GM12878 (cell line): ENCODE measurements around the gene SIN3B. TPM values are rescaled to one million over a fixed set of nuclear protein-coding genes. Genes with fewer than 3 reads are reported as not detected.
A peak's percentile ranks its signal among the peaks of the same experiment; 100 is the strongest.

ENCODE experiments used
- ATAC-seq: fragments of 200-7000 bp; cut with Tn5 transposase; 3 replicates; pipeline ENCODE4 v1.9.1; 2020; ENCODE audit warnings: mild to moderate bottlenecking, moderate library complexity
- BruUV-seq: library from RNA; stranded (reverse); fragments of 400-500 nt; replicated peaks from 2 replicates; lab custom pipeline; 2021; lab: Mats Ljungman, UMichigan
- CTCF ChIA-PET: fragments of 300-600 bp; sonication (Branson Sonifier 250); formaldehyde crosslinking; extraction: SDS; loops from one replicate; lab custom pipeline; 2021; ENCODE audit warnings: inconsistent platforms; lab: Yijun Ruan, JAX
- POLR2A ChIA-PET: fragments of 350-600 bp; formaldehyde crosslinking; extraction: SDS; loops from one replicate; lab custom pipeline; 2021; ENCODE audit warnings: inconsistent platforms; lab: Charles Lee
- RAD21 ChIA-PET: fragments of 300-600 bp; sonication (Branson Sonifier 250); formaldehyde crosslinking; loops from one replicate; lab custom pipeline; 2023; ENCODE audit warnings: antibody characterized with exemption; ENCODE audit not compliant: unreplicated experiment; lab: Charles Lee
- SMC1A ChIA-PET: fragments of 300-600 bp; sonication (Branson Sonifier 250); formaldehyde crosslinking; loops from one replicate; lab custom pipeline; 2023; ENCODE audit not compliant: unreplicated experiment, uncharacterized antibody; lab: Charles Lee
- DNase-seq: peaks from one replicate; pipeline ENCODE4 v3.0.0-alpha.2; 2011; ENCODE audit warnings: low read depth, low spot score
- FAIRE-seq: peaks from 3 replicates; lab custom pipeline; 2011; peaks lifted over from hg19 to GRCh38; lab: Jason Lieb, UNC
- H2AFZ ChIP-seq: 2 replicates; pipeline ENCODE4 v1.6.0; 2011; ENCODE audit warnings: low read depth, low read length, control low read depth; ENCODE audit not compliant: control insufficient read depth
- H3K27ac ChIP-seq: 2 replicates; pipeline ENCODE4 v1.5.1; 2011; ENCODE audit warnings: control low read depth; ENCODE audit not compliant: control insufficient read depth, insufficient read depth
- H3K27me3 ChIP-seq, 2 experiments: replicated peaks in 1 of 2; 2 replicates each; pipeline versions ENCODE4 v1.6.0 to v1.6.1; 2011; ENCODE audit warnings: low read length in 1 of 2; ENCODE audit not compliant: control insufficient read depth in 2 of 2, insufficient read depth in 2 of 2
- H3K36me3 ChIP-seq, 2 experiments: 2 replicates each; pipeline ENCODE4 v1.5.1; 2011; ENCODE audit warnings: low read length in 1 of 2; ENCODE audit not compliant: control insufficient read depth in 2 of 2, insufficient read depth in 2 of 2
- H3K4me1 ChIP-seq: 2 replicates; pipeline ENCODE4 v1.6.1; 2011; ENCODE audit warnings: mild to moderate bottlenecking, low read length, moderate library complexity, mixed read lengths; ENCODE audit not compliant: control insufficient read depth, insufficient read depth
- H3K4me2 ChIP-seq: 2 replicates; pipeline ENCODE4 v1.6.0; 2011; ENCODE audit warnings: control low read depth; ENCODE audit not compliant: control insufficient read depth, insufficient read depth
- H3K4me3 ChIP-seq: fragments of 200-600 bp; sonication (generic); 2 replicates; pipeline ENCODE4 v1.5.1; 2016
- H3K79me2 ChIP-seq: 2 replicates; pipeline ENCODE4 v1.6.0; 2011; ENCODE audit warnings: low read length; ENCODE audit not compliant: control insufficient read depth, insufficient read depth
- H3K9ac ChIP-seq: 2 replicates; pipeline ENCODE4 v1.8.0; 2011; ENCODE audit warnings: low read length, control low read depth, mixed read lengths; ENCODE audit not compliant: control insufficient read depth, insufficient read depth
- H3K9me3 ChIP-seq: replicated peaks from 3 replicates; pipeline ENCODE4 v1.5.1; 2011; ENCODE audit warnings: mild to moderate bottlenecking, low read length; ENCODE audit not compliant: control insufficient read depth, insufficient read depth
- H4K20me1 ChIP-seq: 2 replicates; pipeline ENCODE4 v1.6.0; 2011; ENCODE audit not compliant: control insufficient read depth, insufficient read depth
- CBFB ChIP-seq: IDR thresholded peaks from 2 replicates; pipeline ENCODE4 v1.6.1; 2016; ENCODE audit warnings: antibody characterized with exemption, low read depth
- CTCF ChIP-seq, 3 experiments: IDR thresholded peaks in 2 of 3; conservative IDR thresholded peaks in 1 of 3; 2 replicates each; pipeline ENCODE4 v1.5.1; 2011; ENCODE audit warnings: low read depth in 3 of 3, low read length in 3 of 3, mild to moderate bottlenecking in 3 of 3, control low read depth in 2 of 3, moderate library complexity in 2 of 3, inconsistent platforms in 1 of 3, mixed read lengths in 1 of 3; ENCODE audit not compliant: control insufficient read depth in 2 of 3, insufficient read depth in 1 of 3; ENCODE audit errors: extremely low read depth in 1 of 3
- EP300 ChIP-seq, 2 experiments: fragments of 150-350 bp in 1 of 2; IDR thresholded peaks; 2 replicates each; pipeline ENCODE4 v1.6.1; 2011 to 2012; ENCODE audit warnings: low read depth in 2 of 2, low read length in 2 of 2, borderline replicate concordance in 1 of 2, improper control_type of control experiment in 1 of 2, inconsistent platforms in 1 of 2; ENCODE audit not compliant: control insufficient read depth in 1 of 2
- IKZF2 ChIP-seq, 2 experiments: fragments of 450-650 bp; IDR thresholded peaks; 2 replicates each; pipeline ENCODE4 v1.6.1; 2017; ENCODE audit warnings: mild to moderate bottlenecking in 2 of 2, moderate library complexity in 2 of 2
- NBN ChIP-seq: fragments of 450-650 bp; IDR thresholded peaks from 2 replicates; pipeline ENCODE4 v1.6.1; 2016
- PML ChIP-seq: IDR thresholded peaks from 2 replicates; pipeline ENCODE4 v1.6.1; 2012; ENCODE audit warnings: low read length, inconsistent platforms
- SIX5 ChIP-seq: IDR thresholded peaks from 2 replicates; pipeline ENCODE4 v1.6.1; 2011; ENCODE audit warnings: mild to moderate bottlenecking, low read depth, low read length, moderate library complexity; ENCODE audit not compliant: severe bottlenecking
- SKIL ChIP-seq: fragments of 450-650 bp; IDR thresholded peaks from 2 replicates; pipeline ENCODE4 v1.6.1; 2017; ENCODE audit warnings: mild to moderate bottlenecking, low read depth, inconsistent platforms; ENCODE audit not compliant: poor library complexity, severe bottlenecking
- SP1 ChIP-seq: IDR thresholded peaks from one replicate; pipeline ENCODE4 v1.6.1; 2011; ENCODE audit warnings: low read depth, low read length
- TAF1 ChIP-seq: IDR thresholded peaks from 2 replicates; pipeline ENCODE4 v1.6.1; 2011; ENCODE audit warnings: mild to moderate bottlenecking, low read depth, low read length, borderline replicate concordance
- TCF12 ChIP-seq: IDR thresholded peaks from 2 replicates; pipeline ENCODE4 v1.6.1; 2011; ENCODE audit warnings: low read depth, mild to moderate bottlenecking, low read length
- ZBTB40 ChIP-seq: fragments of 450-650 bp; IDR thresholded peaks from 2 replicates; pipeline ENCODE4 v1.6.1; 2016; ENCODE audit warnings: mild to moderate bottlenecking, moderate library complexity, borderline replicate concordance
- WGBS: methylation state at CpG from one replicate; pipeline ENCODE4 v1.1.6; 2016; ENCODE audit warnings: low lambda C conversion rate; ENCODE audit not compliant: insufficient replicate concordance, insufficient coverage; ENCODE audit errors: missing lambda C conversion rate; 5-methylcytosine and 5-hydroxymethylcytosine counted together
- in situ Hi-C: fragments of 300-500 bp; cut with MboI; formaldehyde crosslinking; loops from 9 replicates; pipeline ENCODE4 v1.14.3; 2018; ENCODE audit warnings: mixed read lengths
- intact Hi-C: fragments of 100-400 bp; cut with micrococcal nuclease; formaldehyde crosslinking; loops from one replicate; pipeline ENCODE4 v1.14.2; 2022; ENCODE audit not compliant: unreplicated experiment
- polyA plus RNA-seq, 11 experiments: library from polyadenylated mRNA; depleted of rRNA in 4 of 11; unstranded in 6 of 11; stranded (reverse) in 5 of 11; fragments of >200 nt; fragmentation: Nextera tagmentation in 4 of 11; fragmentation: Illumina TruSeq in 1 of 11; extraction: Ambion mirVana in 4 of 11; extraction: Trizol in 1 of 11; gene quantifications; 1 replicate in 1 of 11; 2 replicates in 10 of 11; pipeline versions ENCODE4 v1.2.1 to v1.2.3, GENCODE V29; 2011 to 2016; ENCODE audit warnings: inconsistent platforms in 2 of 11, missing spikeins in 2 of 11, low read depth in 1 of 11
- total RNA-seq, 4 experiments: library from RNA; depleted of rRNA in 3 of 4; stranded (reverse); fragments of >200 nt in 3 of 4; fragmentation: Illumina TruSeq in 1 of 4; extraction: Trizol in 1 of 4; gene quantifications; 2 replicates each; pipeline versions ENCODE4 v1.2.1 to v1.2.3, GENCODE V29; 2013 to 2021

The SIN3B gene
- total and polyA plus RNA-seq, 10 of the 15 experiments (the other 5 are each of a cell fraction or from before 2014, with no cell fraction given) = 0.68 to 34.5 (median 15.8) TPM

DNA sequence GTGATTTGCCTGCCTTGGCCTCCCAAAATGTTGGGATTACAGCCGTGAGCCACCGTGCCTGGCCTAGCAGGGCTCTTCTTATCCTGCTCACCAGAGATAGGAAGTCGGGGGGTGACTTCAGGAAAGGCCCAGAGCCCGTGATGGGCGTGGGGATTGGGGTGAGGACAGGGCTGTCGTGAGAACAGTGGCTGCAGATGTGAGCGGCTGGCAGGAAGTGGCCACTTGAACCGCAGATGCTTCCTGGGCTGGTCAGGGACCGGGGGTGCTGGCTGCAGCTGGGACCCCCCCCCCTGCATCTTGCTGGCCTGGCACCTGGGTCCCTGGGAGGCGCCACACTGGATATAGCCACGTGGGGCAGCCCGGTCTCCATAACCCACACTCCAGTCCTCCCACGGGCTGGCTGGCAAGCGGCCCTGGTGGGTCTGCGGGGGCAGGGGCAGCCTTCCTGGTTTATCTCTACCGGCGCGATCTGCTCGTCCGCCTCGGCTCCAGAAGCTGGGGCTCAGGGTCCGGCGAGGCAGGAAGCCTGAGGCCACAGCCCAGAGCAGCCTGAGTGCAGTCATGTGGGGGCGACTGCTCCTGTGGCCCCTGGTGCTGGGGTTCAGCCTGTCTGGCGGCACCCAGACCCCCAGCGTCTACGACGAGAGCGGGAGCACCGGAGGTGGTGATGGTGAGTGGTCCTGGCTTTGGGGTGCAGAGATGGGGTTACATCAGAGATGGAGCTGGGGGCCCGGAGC lies 59.6 kb downstream of the SIN3B start, which contains the start of gene F2RL3 (continued):
- TF ChIP-seq CTCF (IDR thresholded peaks at IDR 0.05 in 2 of 3, conservative IDR thresholded peaks at IDR 0.05 in 1 of 3; ENCODE audit: control insufficient read depth in 2 of 3, extremely low read depth in 1 of 3, insufficient read depth in 1 of 3, low read depth in 3 of 3, low read length in 3 of 3) (0 out of 6 replicates have a peak, but pooled peaks of 1 of the 3 experiments have one; percentile 3), SP1 (peak; percentile 47), TCF12 (peak; percentile 99), SIX5 (no peak), TAF1 (no peak), IKZF2 (IDR thresholded peaks at IDR 0.05) (peak; percentile 75 to 76), NBN (0 out of 2 replicates have a peak, but pooled peaks have one; percentile 29), EP300 (IDR thresholded peaks at IDR 0.05; ENCODE audit: borderline replicate concordance in 1 of 2, control insufficient read depth in 1 of 2, low read depth in 2 of 2, low read length in 2 of 2) (peak in 1 of 2 experiments; percentile 82; a peak in 2 of 4 replicates)
- TF ChIP-seq, all 136 proteins: peak for 28

DNA sequence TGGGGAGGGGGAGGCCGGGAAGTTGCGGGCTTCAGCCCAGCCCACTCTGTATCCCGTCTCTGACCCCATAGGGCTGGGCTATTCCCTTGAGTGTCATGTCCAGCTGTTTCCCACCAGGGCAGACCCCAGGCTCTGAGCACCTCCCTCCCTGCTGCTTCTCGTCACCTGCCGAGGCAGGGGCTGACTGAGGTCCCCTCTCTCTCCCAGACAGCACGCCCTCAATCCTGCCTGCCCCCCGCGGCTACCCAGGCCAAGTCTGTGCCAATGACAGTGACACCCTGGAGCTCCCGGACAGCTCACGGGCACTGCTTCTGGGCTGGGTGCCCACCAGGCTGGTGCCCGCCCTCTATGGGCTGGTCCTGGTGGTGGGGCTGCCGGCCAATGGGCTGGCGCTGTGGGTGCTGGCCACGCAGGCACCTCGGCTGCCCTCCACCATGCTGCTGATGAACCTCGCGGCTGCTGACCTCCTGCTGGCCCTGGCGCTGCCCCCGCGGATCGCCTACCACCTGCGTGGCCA lies 60.2 kb downstream of the SIN3B start:
- H2AFZ ChIP-seq = no peak overlapping the region; the same call in 1 of the 2 replicates
- ChIA-PET POLR2A (no interaction called here), CTCF (no interaction called here), RAD21 (interaction anchor here (0.6 kb wide), 1 partner anchor 146 kb away, joined by 5 read pairs; no protein-coding TSS in a partner anchor), SMC1A (no interaction called here)
- H3K4me2 ChIP-seq = peak overlapping the region; percentile 79; the same call in 1 of the 2 replicates
- no peaks in the 10 kb centered on the region for H3K79me2 ChIP-seq
- BruUV-seq = no TSS peak
- H3K4me1 ChIP-seq = peaks cover 38% of the 10 kb centered on the region
- H3K36me3 ChIP-seq = no peaks in the 10 kb centered on the region
- no peak overlapping the region for H3K4me3 ChIP-seq
- H4K20me1 ChIP-seq = no peaks in the 10 kb centered on the region
- peak overlapping the region; percentile 63; the same call in 1 of the 2 replicates for H3K9ac ChIP-seq
- DNase-seq = no peak
- WGBS = 80% methylated on average over 22 of the region's 22 CpGs
- FAIRE-seq = no peak
- H3K9me3 ChIP-seq = no peaks in the 10 kb centered on the region
- peak overlapping the region; percentile 66 for H3K27ac ChIP-seq
- intact Hi-C loops (no loop called here), in situ Hi-C loops (no loop called here)
- no peaks in the 10 kb centered on the region for H3K27me3 ChIP-seq
- no peak; the same call in 2 of the 3 replicates for ATAC-seq
- TF ChIP-seq SKIL = no peak
- TF ChIP-seq CBFB = no peak
- no peak for TF ChIP-seq ZBTB40
- TF ChIP-seq PML = no peak
- TF ChIP-seq NBN = no peak
